H9 (cell line): Measurements from ENCODE around the gene FRRS1. TPM values are rescaled to one million over a fixed set of nuclear protein-coding genes. Genes with fewer than 3 reads are reported as not detected.

Source experiments
- DNase-seq: peaks from one replicate; pipeline ENCODE4 v3.0.0-alpha.2; 2017
- H2AFZ ChIP-seq: one replicate; pipeline ENCODE4 v1.6.1; 2013; ENCODE audit warnings: mild to moderate bottlenecking, low read length, control low read depth, moderate library complexity
- H2AK5ac ChIP-seq: 2 replicates; pipeline ENCODE4 v1.6.1; 2013; ENCODE audit warnings: low read length, control low read depth, mixed read lengths; ENCODE audit not compliant: insufficient read length
- H2BK120ac ChIP-seq: one replicate; pipeline ENCODE4 v1.6.1; 2013; ENCODE audit warnings: low read depth, mild to moderate bottlenecking, low read length, control low read depth, inconsistent platforms; ENCODE audit not compliant: poor library complexity, severe bottlenecking
- H2BK12ac ChIP-seq: 2 replicates; pipeline ENCODE4 v1.6.1; 2013; ENCODE audit warnings: low read length, control low read depth, mixed read lengths, low read depth; ENCODE audit not compliant: insufficient read length
- H2BK15ac ChIP-seq: 2 replicates; pipeline ENCODE4 v1.6.1; 2013; ENCODE audit warnings: low read depth, low read length, control low read depth
- H2BK20ac ChIP-seq: one replicate; pipeline ENCODE4 v1.6.1; 2013; ENCODE audit warnings: low read depth, mild to moderate bottlenecking, low read length, control low read depth, inconsistent platforms; ENCODE audit not compliant: poor library complexity, severe bottlenecking
- H2BK5ac ChIP-seq: 2 replicates; pipeline ENCODE4 v1.6.1; 2013; ENCODE audit warnings: low read length, control low read depth, mixed read lengths; ENCODE audit not compliant: insufficient read length
- H3K14ac ChIP-seq: 2 replicates; pipeline ENCODE4 v1.6.1; 2013; ENCODE audit warnings: low read length, control low read depth; ENCODE audit not compliant: insufficient read depth
- H3K18ac ChIP-seq: 2 replicates; pipeline ENCODE4 v1.6.1; 2013; ENCODE audit warnings: low read depth, mild to moderate bottlenecking, mixed read lengths, low read length, control low read depth; ENCODE audit not compliant: insufficient read length
- H3K23ac ChIP-seq: 2 replicates; pipeline ENCODE4 v1.6.1; 2013; ENCODE audit warnings: low read length, control low read depth, mixed read lengths, low read depth; ENCODE audit not compliant: insufficient read length
- H3K23me2 ChIP-seq: 2 replicates; pipeline ENCODE4 v1.6.1; 2013; ENCODE audit warnings: low read depth, mild to moderate bottlenecking, mixed read lengths, low read length, control low read depth; ENCODE audit not compliant: insufficient read length, poor library complexity, severe bottlenecking
- H3K27ac ChIP-seq: 2 replicates; pipeline ENCODE4 v1.5.1; 2013; ENCODE audit warnings: low read length, control low read depth, mixed read lengths, low read depth; ENCODE audit not compliant: insufficient read length
- H3K27me3 ChIP-seq: 2 replicates; pipeline ENCODE4 v1.6.1; 2013; ENCODE audit warnings: low read length, control low read depth, inconsistent platforms; ENCODE audit not compliant: insufficient read depth
- H3K4ac ChIP-seq: 2 replicates; pipeline ENCODE4 v1.6.1; 2013; ENCODE audit warnings: low read depth, mild to moderate bottlenecking, control low read depth, inconsistent platforms, low read length, moderate library complexity
- H3K4me1 ChIP-seq: 2 replicates; pipeline ENCODE4 v1.6.1; 2013; ENCODE audit warnings: low read length, control low read depth, inconsistent platforms; ENCODE audit not compliant: insufficient read depth
- H3K4me2 ChIP-seq: 2 replicates; pipeline ENCODE4 v1.6.1; 2013; ENCODE audit warnings: low read length, control low read depth, mixed read lengths; ENCODE audit not compliant: insufficient read length, insufficient read depth
- H3K56ac ChIP-seq: 2 replicates; pipeline ENCODE4 v1.6.1; 2013; ENCODE audit warnings: low read depth, mild to moderate bottlenecking, mixed read lengths, low read length, control low read depth; ENCODE audit not compliant: insufficient read length
- H3K79me1 ChIP-seq: 2 replicates; pipeline ENCODE4 v1.6.1; 2013; ENCODE audit warnings: low read depth, mild to moderate bottlenecking, moderate library complexity, low read length, control low read depth, inconsistent platforms; ENCODE audit not compliant: insufficient read depth, poor library complexity, severe bottlenecking
- H3K79me2 ChIP-seq: 2 replicates; pipeline ENCODE4 v1.6.1; 2013; ENCODE audit warnings: low read length, control low read depth, inconsistent platforms; ENCODE audit not compliant: insufficient read depth
- H3K9ac ChIP-seq: 2 replicates; pipeline ENCODE4 v1.6.1; 2013; ENCODE audit warnings: low read length, control low read depth, mixed read lengths; ENCODE audit not compliant: insufficient read length; ENCODE audit errors: extremely low read depth
- H3K9me3 ChIP-seq: one replicate; pipeline ENCODE4 v1.6.1; 2013; ENCODE audit warnings: low read depth, low read length, inconsistent platforms; ENCODE audit not compliant: control insufficient read depth
- H3T11ph ChIP-seq: one replicate; pipeline ENCODE4 v1.6.1; 2013; ENCODE audit warnings: mild to moderate bottlenecking, low read length, control low read depth, inconsistent platforms
- H4K20me1 ChIP-seq: one replicate; pipeline ENCODE4 v1.6.1; 2013; ENCODE audit not compliant: control insufficient read depth, insufficient read length, insufficient read depth
- H4K5ac ChIP-seq: 2 replicates; pipeline ENCODE4 v1.6.1; 2013; ENCODE audit warnings: low read depth, mild to moderate bottlenecking, mixed read lengths, low read length, control low read depth; ENCODE audit not compliant: insufficient read length
- H4K8ac ChIP-seq: replicated peaks from 2 replicates; pipeline ENCODE4 v1.6.1; 2013; ENCODE audit warnings: low read length, control low read depth, mixed read lengths, low read depth; ENCODE audit not compliant: insufficient read length
- H4K91ac ChIP-seq: 2 replicates; pipeline ENCODE4 v1.6.1; 2013; ENCODE audit warnings: low read depth, mild to moderate bottlenecking, moderate library complexity, mixed read lengths, low read length, control low read depth; ENCODE audit not compliant: insufficient read length
- H3K27ac Mint-ChIP-seq, 3 experiments: 2 replicates in 2 of 3; 3 replicates in 1 of 3; pipeline ENCODE4 v1.8.0; 2020 to 2021; ENCODE audit warnings: mixed read lengths in 3 of 3, mild to moderate bottlenecking in 1 of 3, moderate library complexity in 1 of 3
- H3K27me3 Mint-ChIP-seq: 2 replicates; pipeline ENCODE4 v1.8.0; 2021; ENCODE audit warnings: low read depth, mild to moderate bottlenecking, moderate library complexity, mixed read lengths
- H3K36me3 Mint-ChIP-seq, 3 experiments: 2 replicates in 2 of 3; 3 replicates in 1 of 3; pipeline ENCODE4 v1.8.0; 2020 to 2021; ENCODE audit warnings: low read depth in 3 of 3, mixed read lengths in 3 of 3; ENCODE audit not compliant: insufficient read depth in 1 of 3
- H3K4me1 Mint-ChIP-seq, 2 experiments: 2 replicates each; pipeline ENCODE4 v1.8.0; 2020; ENCODE audit warnings: mixed read lengths in 2 of 2
- H3K4me3 Mint-ChIP-seq, 2 experiments: 2 replicates in 1 of 2; 3 replicates in 1 of 2; pipeline ENCODE4 v1.8.0; 2020 to 2021; ENCODE audit warnings: mild to moderate bottlenecking in 2 of 2, mixed read lengths in 2 of 2, moderate library complexity in 1 of 2
- H3K9me3 Mint-ChIP-seq, 2 experiments: 2 replicates in 1 of 2; 3 replicates in 1 of 2; pipeline ENCODE4 v1.8.0; 2020; ENCODE audit warnings: mild to moderate bottlenecking in 2 of 2, mixed read lengths in 2 of 2, moderate library complexity in 1 of 2
- WGBS: extraction: QIAGEN DNeasy Blood & Tissue Kit; methylation state at CpG from one replicate; pipeline ENCODE4 v1.1.7; 2013; ENCODE audit warnings: missing lambda C conversion rate, low lambda C conversion rate, mixed read lengths; ENCODE audit not compliant: insufficient read length; ENCODE audit errors: extremely low coverage; 5-methylcytosine and 5-hydroxymethylcytosine counted together
- total RNA-seq: library from RNA; stranded (reverse); gene quantifications from 2 replicates; pipeline ENCODE4 v1.2.1, GENCODE V29; 2021
- TF ChIP-seq, protein P1 (sequence below): fragments of 200-600 bp; sonication (generic); conservative IDR thresholded peaks from 3 replicates; pipeline ENCODE4 v1.8.0; 2021; ENCODE audit warnings: antibody characterized with exemption, mild to moderate bottlenecking

The FRRS1 gene
- total RNA-seq, 1 experiment from 2014 or later: 5.6 TPM

DNA sequence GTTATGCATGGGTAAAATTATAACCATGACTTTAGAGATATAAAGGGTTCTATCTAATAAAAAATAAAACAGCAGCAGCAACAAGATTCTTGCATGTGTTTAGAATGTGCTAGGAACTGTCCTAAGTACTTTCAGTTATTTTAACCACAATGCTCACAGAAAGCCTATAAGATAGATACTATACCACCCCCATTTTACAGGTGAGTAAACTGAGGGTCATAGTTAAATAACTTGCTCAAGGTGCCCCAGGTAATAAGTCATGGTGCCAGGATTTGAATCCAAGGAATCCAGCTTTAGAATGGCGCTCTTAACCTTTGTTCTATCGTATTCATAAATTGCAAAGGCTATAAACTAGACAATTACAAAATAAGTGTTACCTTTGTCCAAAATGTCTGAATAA is 53.4 kb downstream of the FRRS1 start:
- H2BK120ac ChIP-seq: no peak overlapping the region
- H3K4ac ChIP-seq: no peak overlapping the region
- H3K14ac ChIP-seq: no peak overlapping the region
- H3K79me1 ChIP-seq: no peaks in the 10 kb centered on the region
- no peaks in the 10 kb centered on the region for H3K23me2 ChIP-seq
- no peak overlapping the region for H3T11ph ChIP-seq
- H2BK12ac ChIP-seq: no peak overlapping the region
- no peak overlapping the region for H4K91ac ChIP-seq
- no peak overlapping the region for H3K9ac ChIP-seq
- H3K4me3 Mint-ChIP-seq: no peak overlapping the region
- H3K27ac Mint-ChIP-seq: no peak overlapping the region
- no peak overlapping the region for H3K23ac ChIP-seq
- no peaks in the 10 kb centered on the region for H3K4me1 Mint-ChIP-seq
- H3K79me2 ChIP-seq: no peaks in the 10 kb centered on the region
- H4K8ac ChIP-seq: no peak overlapping the region
- H2AFZ ChIP-seq: no peak overlapping the region
- no peak for DNase-seq
- no peak overlapping the region for H2BK5ac ChIP-seq
- no peak overlapping the region for H2BK15ac ChIP-seq
- H3K4me2 ChIP-seq: no peak overlapping the region
- H2BK20ac ChIP-seq: no peak overlapping the region
- no peaks in the 10 kb centered on the region for H3K9me3 Mint-ChIP-seq
- no peak overlapping the region for H3K56ac ChIP-seq
- no peaks in the 10 kb centered on the region for H3K4me1 ChIP-seq
- peaks cover 0 to 10% (median 4%) of the 10 kb centered on the region in 3 experiments; a peak in 4 of 7 replicates for H3K36me3 Mint-ChIP-seq
- WGBS: no CpG with 5 or more reads among the region's 2 CpGs
- H3K27ac ChIP-seq: no peak overlapping the region
- H4K5ac ChIP-seq: no peak overlapping the region
- H3K27me3 ChIP-seq: no peaks in the 10 kb centered on the region
- no peaks in the 10 kb centered on the region for H4K20me1 ChIP-seq
- no peaks in the 10 kb centered on the region for H3K9me3 ChIP-seq
- TF ChIP-seq, protein P1, sequence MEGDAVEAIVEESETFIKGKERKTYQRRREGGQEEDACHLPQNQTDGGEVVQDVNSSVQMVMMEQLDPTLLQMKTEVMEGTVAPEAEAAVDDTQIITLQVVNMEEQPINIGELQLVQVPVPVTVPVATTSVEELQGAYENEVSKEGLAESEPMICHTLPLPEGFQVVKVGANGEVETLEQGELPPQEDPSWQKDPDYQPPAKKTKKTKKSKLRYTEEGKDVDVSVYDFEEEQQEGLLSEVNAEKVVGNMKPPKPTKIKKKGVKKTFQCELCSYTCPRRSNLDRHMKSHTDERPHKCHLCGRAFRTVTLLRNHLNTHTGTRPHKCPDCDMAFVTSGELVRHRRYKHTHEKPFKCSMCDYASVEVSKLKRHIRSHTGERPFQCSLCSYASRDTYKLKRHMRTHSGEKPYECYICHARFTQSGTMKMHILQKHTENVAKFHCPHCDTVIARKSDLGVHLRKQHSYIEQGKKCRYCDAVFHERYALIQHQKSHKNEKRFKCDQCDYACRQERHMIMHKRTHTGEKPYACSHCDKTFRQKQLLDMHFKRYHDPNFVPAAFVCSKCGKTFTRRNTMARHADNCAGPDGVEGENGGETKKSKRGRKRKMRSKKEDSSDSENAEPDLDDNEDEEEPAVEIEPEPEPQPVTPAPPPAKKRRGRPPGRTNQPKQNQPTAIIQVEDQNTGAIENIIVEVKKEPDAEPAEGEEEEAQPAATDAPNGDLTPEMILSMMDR: no peak
- H3K27me3 Mint-ChIP-seq: no peaks in the 10 kb centered on the region
- H3K18ac ChIP-seq: no peak overlapping the region
- no peak overlapping the region for H2AK5ac ChIP-seq
